WTC11 (cell line): ENCODE measurements around the gene AGER. TPM values are rescaled to one million over a fixed set of nuclear protein-coding genes. Genes with fewer than 3 reads are reported as not detected.
A peak's percentile ranks its signal among the peaks of the same experiment; 100 is the strongest.

Source experiments
- ATAC-seq: fragments of 200-7000 bp; cut with Tn5 transposase; 2 replicates; pipeline ENCODE4 v1.10.0; 2021; ENCODE audit warnings: mild to moderate bottlenecking, moderate library complexity
- CTCF ChIA-PET: fragments of 300-600 bp; sonication (Branson Sonifier 250); formaldehyde crosslinking; loops from one replicate; lab custom pipeline; 2021; ENCODE audit warnings: antibody characterized with exemption; lab: Charles Lee
- POLR2A ChIA-PET: fragments of 350-600 bp; sonication (Branson Sonifier 250); formaldehyde crosslinking; loops from one replicate; lab custom pipeline; 2021; ENCODE audit warnings: antibody characterized with exemption; lab: Charles Lee
- DNase-seq: peaks from one replicate; pipeline ENCODE4 v3.0.0; 2021; ENCODE audit warnings: low spot score
- H3K27ac Mint-ChIP-seq: 2 replicates; pipeline ENCODE4 v1.8.0; 2021; ENCODE audit warnings: mixed read lengths
- H3K27me3 Mint-ChIP-seq: 2 replicates; pipeline ENCODE4 v1.8.0; 2021; ENCODE audit warnings: low read depth, mild to moderate bottlenecking, moderate library complexity, mixed read lengths
- H3K36me3 Mint-ChIP-seq: 2 replicates; pipeline ENCODE4 v1.8.0; 2021; ENCODE audit warnings: mixed read lengths
- H3K4me1 Mint-ChIP-seq: 2 replicates; pipeline ENCODE4 v1.8.0; 2022; ENCODE audit warnings: mixed read lengths
- H3K4me3 Mint-ChIP-seq: 2 replicates; pipeline ENCODE4 v1.8.0; 2021; ENCODE audit warnings: mild to moderate bottlenecking, moderate library complexity, mixed read lengths
- H3K9me3 Mint-ChIP-seq: 2 replicates; pipeline ENCODE4 v1.8.0; 2021; ENCODE audit warnings: mixed read lengths
- CREB1 ChIP-seq: sonication (generic); formaldehyde crosslinking; IDR thresholded peaks from 2 replicates; pipeline ENCODE4 v1.8.0; 2023; ENCODE audit warnings: mild to moderate bottlenecking, missing genetic modification reagents
- ESRRA ChIP-seq: sonication (generic); formaldehyde crosslinking; IDR thresholded peaks from 2 replicates; pipeline ENCODE4 v1.8.1; 2022; ENCODE audit warnings: mild to moderate bottlenecking, missing genetic modification reagents, borderline replicate concordance
- ETV6 ChIP-seq: sonication (generic); formaldehyde crosslinking; IDR thresholded peaks from 2 replicates; pipeline ENCODE4 v1.8.1; 2022; ENCODE audit warnings: mild to moderate bottlenecking, missing genetic modification reagents
- FOXK1 ChIP-seq: sonication (generic); formaldehyde crosslinking; IDR thresholded peaks from 2 replicates; pipeline ENCODE4 v1.8.0; 2022; ENCODE audit warnings: mild to moderate bottlenecking, moderate library complexity, missing genetic modification reagents
- GABPB1 ChIP-seq: sonication (generic); formaldehyde crosslinking; IDR thresholded peaks from 2 replicates; pipeline ENCODE4 v1.8.1; 2023; ENCODE audit warnings: mild to moderate bottlenecking, missing genetic modification reagents
- MYBL2 ChIP-seq: sonication (generic); formaldehyde crosslinking; IDR thresholded peaks from 2 replicates; pipeline ENCODE4 v1.8.1; 2023; ENCODE audit warnings: mild to moderate bottlenecking, moderate library complexity, missing genetic modification reagents
- NFE2L1 ChIP-seq: sonication (generic); formaldehyde crosslinking; IDR thresholded peaks from 2 replicates; pipeline ENCODE4 v1.8.1; 2023; ENCODE audit warnings: missing genetic modification reagents
- RELA ChIP-seq: sonication (generic); formaldehyde crosslinking; IDR thresholded peaks from 2 replicates; pipeline ENCODE4 v1.8.1; 2022; ENCODE audit warnings: missing genetic modification reagents, mild to moderate bottlenecking, borderline replicate concordance
- RORB ChIP-seq: fragments of 250-450 bp; sonication (Bioruptor Pico); IDR thresholded peaks from 2 replicates; pipeline ENCODE4 v1.9.0; 2021; ENCODE audit warnings: mild to moderate bottlenecking
- SMAD4 ChIP-seq: sonication (generic); formaldehyde crosslinking; IDR thresholded peaks from 2 replicates; pipeline ENCODE4 v1.8.0; 2022; ENCODE audit warnings: mild to moderate bottlenecking, missing genetic modification reagents
- TEAD1 ChIP-seq: sonication (generic); formaldehyde crosslinking; IDR thresholded peaks from 2 replicates; pipeline ENCODE4 v1.8.0; 2022; ENCODE audit warnings: mild to moderate bottlenecking, missing genetic modification reagents
- total RNA-seq: library from RNA; stranded (reverse); gene quantifications from 3 replicates; pipeline ENCODE4 v1.2.3, GENCODE V29; 2021
- TF ChIP-seq, protein P1 (sequence below): sonication (generic); formaldehyde crosslinking; IDR thresholded peaks from 2 replicates; pipeline ENCODE4 v1.8.0; 2023; ENCODE audit warnings: missing genetic modification reagents
- TF ChIP-seq, protein P2 (sequence below): sonication (generic); formaldehyde crosslinking; IDR thresholded peaks from 2 replicates; pipeline ENCODE4 v1.8.0; 2023; ENCODE audit warnings: mild to moderate bottlenecking, missing genetic modification reagents
- TF ChIP-seq, protein P3 (sequence below): fragments of 250-450 bp; sonication (Bioruptor Pico); IDR thresholded peaks from 2 replicates; pipeline ENCODE4 v1.9.0; 2021; ENCODE audit warnings: mild to moderate bottlenecking
- TF ChIP-seq, protein P4 (sequence below): sonication (generic); formaldehyde crosslinking; IDR thresholded peaks from 2 replicates; pipeline ENCODE4 v1.8.0; 2022; ENCODE audit warnings: mild to moderate bottlenecking, missing genetic modification reagents
- TF ChIP-seq, protein P5 (sequence below): sonication (generic); formaldehyde crosslinking; IDR thresholded peaks from 2 replicates; pipeline ENCODE4 v1.8.1; 2023; ENCODE audit warnings: mild to moderate bottlenecking, moderate library complexity, missing genetic modification reagents

AGER gene
- total RNA-seq, 1 experiment from 2014 or later = 18.1 TPM

DNA sequence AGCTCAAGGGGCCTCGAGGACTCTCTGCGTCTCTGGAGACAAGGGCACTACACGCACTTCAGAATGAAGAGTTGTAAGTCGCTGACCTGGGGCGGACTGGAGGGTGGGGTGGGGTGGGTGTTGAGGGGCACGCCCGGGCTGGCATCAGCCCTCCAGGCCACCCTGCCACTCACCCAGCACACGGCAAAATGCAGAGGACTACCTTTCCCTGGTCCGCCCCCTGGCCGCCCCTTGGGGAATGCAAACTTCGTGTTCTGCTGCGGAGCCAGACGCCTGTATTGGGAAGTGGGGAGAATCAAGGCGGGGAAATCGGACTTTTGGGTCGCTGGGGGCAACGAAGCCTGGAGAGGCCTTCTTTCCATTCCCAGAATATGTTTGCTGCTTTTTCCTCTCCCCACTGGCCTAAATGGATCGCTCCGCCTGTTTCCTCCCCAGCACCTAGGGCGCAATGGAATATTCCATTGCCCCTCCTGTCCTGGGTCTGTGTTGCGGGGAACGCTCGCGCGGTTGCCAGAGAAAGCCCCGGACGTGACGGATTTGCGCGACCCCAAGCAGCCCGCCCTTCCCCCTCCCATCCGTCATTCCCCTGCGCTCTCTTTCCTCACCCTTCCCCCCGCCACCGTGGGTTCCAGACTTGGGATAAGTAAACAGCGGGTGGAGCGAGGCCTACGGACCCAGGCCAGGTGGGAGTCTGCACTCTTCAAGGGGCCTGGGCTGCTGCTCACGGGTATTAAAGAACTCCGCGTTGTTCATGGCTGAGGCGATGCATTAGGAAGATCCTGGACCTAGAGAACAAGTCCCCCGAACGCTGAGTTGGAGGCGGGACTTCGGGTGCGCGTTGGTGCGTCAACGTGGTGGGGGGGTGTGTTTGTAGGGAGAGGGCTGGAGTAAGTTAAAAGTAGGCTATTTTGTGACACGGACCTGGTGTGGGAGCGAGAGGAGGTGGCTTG, 30.2 kb downstream of the AGER start, which contains the start of gene PPT2 (continued):
- TF ChIP-seq, protein P1, sequence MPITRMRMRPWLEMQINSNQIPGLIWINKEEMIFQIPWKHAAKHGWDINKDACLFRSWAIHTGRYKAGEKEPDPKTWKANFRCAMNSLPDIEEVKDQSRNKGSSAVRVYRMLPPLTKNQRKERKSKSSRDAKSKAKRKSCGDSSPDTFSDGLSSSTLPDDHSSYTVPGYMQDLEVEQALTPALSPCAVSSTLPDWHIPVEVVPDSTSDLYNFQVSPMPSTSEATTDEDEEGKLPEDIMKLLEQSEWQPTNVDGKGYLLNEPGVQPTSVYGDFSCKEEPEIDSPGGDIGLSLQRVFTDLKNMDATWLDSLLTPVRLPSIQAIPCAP = no peak
- TF ChIP-seq, protein P2, sequence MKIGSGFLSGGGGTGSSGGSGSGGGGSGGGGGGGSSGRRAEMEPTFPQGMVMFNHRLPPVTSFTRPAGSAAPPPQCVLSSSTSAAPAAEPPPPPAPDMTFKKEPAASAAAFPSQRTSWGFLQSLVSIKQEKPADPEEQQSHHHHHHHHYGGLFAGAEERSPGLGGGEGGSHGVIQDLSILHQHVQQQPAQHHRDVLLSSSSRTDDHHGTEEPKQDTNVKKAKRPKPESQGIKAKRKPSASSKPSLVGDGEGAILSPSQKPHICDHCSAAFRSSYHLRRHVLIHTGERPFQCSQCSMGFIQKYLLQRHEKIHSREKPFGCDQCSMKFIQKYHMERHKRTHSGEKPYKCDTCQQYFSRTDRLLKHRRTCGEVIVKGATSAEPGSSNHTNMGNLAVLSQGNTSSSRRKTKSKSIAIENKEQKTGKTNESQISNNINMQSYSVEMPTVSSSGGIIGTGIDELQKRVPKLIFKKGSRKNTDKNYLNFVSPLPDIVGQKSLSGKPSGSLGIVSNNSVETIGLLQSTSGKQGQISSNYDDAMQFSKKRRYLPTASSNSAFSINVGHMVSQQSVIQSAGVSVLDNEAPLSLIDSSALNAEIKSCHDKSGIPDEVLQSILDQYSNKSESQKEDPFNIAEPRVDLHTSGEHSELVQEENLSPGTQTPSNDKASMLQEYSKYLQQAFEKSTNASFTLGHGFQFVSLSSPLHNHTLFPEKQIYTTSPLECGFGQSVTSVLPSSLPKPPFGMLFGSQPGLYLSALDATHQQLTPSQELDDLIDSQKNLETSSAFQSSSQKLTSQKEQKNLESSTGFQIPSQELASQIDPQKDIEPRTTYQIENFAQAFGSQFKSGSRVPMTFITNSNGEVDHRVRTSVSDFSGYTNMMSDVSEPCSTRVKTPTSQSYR (CRISPR knock-in tag) = peak; percentile 97
- no peak for TF ChIP-seq ESRRA (CRISPR knock-in tag)
- TF ChIP-seq, protein P3, sequence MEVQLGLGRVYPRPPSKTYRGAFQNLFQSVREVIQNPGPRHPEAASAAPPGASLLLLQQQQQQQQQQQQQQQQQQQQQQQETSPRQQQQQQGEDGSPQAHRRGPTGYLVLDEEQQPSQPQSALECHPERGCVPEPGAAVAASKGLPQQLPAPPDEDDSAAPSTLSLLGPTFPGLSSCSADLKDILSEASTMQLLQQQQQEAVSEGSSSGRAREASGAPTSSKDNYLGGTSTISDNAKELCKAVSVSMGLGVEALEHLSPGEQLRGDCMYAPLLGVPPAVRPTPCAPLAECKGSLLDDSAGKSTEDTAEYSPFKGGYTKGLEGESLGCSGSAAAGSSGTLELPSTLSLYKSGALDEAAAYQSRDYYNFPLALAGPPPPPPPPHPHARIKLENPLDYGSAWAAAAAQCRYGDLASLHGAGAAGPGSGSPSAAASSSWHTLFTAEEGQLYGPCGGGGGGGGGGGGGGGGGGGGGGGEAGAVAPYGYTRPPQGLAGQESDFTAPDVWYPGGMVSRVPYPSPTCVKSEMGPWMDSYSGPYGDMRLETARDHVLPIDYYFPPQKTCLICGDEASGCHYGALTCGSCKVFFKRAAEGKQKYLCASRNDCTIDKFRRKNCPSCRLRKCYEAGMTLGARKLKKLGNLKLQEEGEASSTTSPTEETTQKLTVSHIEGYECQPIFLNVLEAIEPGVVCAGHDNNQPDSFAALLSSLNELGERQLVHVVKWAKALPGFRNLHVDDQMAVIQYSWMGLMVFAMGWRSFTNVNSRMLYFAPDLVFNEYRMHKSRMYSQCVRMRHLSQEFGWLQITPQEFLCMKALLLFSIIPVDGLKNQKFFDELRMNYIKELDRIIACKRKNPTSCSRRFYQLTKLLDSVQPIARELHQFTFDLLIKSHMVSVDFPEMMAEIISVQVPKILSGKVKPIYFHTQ (CRISPR knock-in tag) = no peak
- no peak for TF ChIP-seq RORB (CRISPR knock-in tag)
- peak; percentile 67; the same call in 1 of the 2 replicates for TF ChIP-seq FOXK1 (CRISPR knock-in tag)
- TF ChIP-seq, protein P4, sequence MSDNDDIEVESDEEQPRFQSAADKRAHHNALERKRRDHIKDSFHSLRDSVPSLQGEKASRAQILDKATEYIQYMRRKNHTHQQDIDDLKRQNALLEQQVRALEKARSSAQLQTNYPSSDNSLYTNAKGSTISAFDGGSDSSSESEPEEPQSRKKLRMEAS (CRISPR knock-in tag) = peak; percentile 64
- 0 out of 2 replicates have a peak, but pooled peaks have one; percentile 10 for TF ChIP-seq MYBL2
- TF ChIP-seq, all 79 proteins: peak for 8

DNA sequence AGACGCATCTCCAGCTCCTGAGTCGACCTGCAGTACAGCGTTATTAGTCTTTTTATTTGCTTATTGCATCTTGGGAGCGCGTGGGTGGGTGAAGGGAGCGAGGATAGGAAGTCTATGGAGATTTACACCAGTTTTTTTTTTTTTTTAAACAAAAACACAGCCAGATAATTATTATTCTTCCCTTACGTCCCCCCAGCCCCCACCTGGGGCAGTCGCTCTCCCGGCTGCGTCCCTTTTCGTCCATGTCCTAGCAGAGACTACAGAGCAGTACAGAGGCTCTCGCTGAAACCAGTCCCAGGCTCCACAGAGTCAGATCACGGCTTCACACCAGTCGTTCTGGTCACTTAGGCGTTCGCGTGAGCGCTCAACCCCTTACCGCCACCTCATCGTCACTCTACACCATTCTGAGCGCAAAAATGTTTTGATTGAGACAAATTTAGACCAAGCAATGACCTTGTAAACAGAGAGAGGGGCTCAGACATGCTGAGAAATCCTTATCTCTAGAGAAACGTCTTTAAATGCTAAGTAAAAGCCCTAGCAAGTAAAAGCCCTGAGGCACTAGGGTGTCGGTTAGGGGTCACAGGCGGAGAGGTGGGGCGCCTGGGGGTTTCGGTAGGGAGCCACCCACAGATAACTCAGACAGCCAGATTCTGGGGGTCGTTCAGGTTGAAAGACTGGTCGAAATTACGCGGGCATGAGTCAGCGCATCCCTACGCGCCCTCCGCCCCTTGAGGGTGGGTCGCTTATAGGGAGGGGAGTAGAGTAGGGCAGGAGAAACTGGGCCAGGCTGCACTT, 31.1 kb downstream of the AGER start:
- Mint-ChIP-seq H3K36me3 (peaks cover 19% of the 10 kb centered on the region), H3K4me3 (peak overlapping the region; percentile 100), H3K4me1 (peaks cover 40% of the 10 kb centered on the region), H3K27me3 (peaks cover 45% of the 10 kb centered on the region), H3K27ac (peak overlapping the region; percentile 84), H3K9me3 (no peaks in the 10 kb centered on the region)
- ATAC-seq = peak; percentile 21
- CTCF ChIA-PET = interaction anchor here (0.5 to 3.3 kb wide), 16 partner anchors 7 to 651 kb away, joined by 3 to 20 read pairs (median 4); partner anchors contain the start of genes ATF6B, GPSM3 and PBX2
- POLR2A ChIA-PET = interaction anchor here (0.6 to 1.8 kb wide), 4 partner anchors 24 to 290 kb away, joined by 4 to 7 read pairs (median 4); partner anchors contain the start of gene ATF6B
- DNase-seq = peak; percentile 58
- TF ChIP-seq NFE2L1 (CRISPR knock-in tag) (peak; percentile 55; the same call in 1 of the 2 replicates), SMAD4 (CRISPR knock-in tag) (no peak)
- TF ChIP-seq, all 79 proteins: peak for 1

DNA sequence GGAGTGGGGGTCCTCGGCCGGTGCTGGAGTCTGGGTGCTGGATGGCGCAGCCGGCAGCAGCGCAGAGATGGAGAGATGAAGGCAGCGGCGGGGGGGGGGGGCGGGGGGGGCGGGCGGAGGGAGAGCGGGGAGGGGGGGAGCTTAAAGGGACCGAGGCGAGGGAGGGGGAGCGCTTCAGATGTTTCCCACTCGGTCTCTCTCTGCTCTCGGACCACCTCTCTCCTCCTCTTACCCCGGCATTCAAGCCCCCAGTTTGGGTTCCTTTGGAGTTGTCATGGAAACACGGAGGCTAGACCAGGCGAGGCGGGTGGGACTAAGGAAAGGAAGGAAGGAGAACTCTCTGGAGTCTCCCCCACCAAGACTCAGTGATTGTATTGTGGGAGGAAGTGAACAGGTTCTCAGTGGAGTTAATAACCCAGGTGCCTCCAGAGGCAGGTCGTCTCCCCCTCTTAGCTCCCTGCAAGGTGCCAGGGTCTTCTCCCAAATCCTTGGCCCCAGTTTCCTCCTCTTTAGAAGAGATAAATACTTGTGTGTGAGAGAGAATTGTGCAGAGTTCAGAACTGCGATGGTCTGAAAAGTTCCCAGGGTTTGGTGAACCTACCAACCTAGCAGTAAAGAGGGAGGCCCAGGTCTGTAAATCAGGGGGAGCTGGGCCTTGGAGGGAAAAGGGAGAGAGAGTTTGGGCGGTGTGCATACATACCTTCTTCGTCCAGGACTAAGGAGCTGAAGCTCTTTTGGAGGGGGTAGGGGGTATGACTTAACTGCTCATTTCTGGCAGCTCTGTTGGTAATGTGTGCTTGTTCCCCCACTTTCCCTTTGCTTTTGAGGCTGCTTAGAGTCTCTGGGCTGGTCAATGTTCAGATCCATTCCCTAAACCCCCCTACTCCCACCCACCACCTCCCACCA, 31.9 kb downstream of the AGER start, which contains the start of gene PRRT1:
PRRT1 (minus strand) TSS at position 77 of the 906 bp plus-strand sequence. CDS start 112 bp downstream, outside the sequence.
- peaks cover 11% of the 10 kb centered on the region; the same call in 1 of the 2 replicates for H3K36me3 Mint-ChIP-seq
- TF ChIP-seq TEAD1 (no peak), ETV6 (CRISPR knock-in tag) (no peak), GABPB1 (CRISPR knock-in tag) (no peak), RELA (CRISPR knock-in tag) (no peak), CREB1 (CRISPR knock-in tag) (no peak)
- TF ChIP-seq, protein P5, sequence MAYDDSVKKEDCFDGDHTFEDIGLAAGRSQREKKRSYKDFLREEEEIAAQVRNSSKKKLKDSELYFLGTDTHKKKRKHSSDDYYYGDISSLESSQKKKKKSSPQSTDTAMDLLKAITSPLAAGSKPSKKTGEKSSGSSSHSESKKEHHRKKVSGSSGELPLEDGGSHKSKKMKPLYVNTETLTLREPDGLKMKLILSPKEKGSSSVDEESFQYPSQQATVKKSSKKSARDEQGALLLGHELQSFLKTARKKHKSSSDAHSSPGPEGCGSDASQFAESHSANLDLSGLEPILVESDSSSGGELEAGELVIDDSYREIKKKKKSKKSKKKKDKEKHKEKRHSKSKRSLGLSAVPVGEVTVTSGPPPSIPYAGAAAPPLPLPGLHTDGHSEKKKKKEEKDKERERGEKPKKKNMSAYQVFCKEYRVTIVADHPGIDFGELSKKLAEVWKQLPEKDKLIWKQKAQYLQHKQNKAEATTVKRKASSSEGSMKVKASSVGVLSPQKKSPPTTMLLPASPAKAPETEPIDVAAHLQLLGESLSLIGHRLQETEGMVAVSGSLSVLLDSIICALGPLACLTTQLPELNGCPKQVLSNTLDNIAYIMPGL (CRISPR knock-in tag) = no peak
- TF ChIP-seq, all 79 proteins: peak for 0
- Mint-ChIP-seq H3K27ac (no peak within 1 kb of the TSS), H3K4me3 (peak within 1 kb of the TSS; percentile 100), H3K27me3 (peaks cover 54% of the 10 kb centered on the region), H3K4me1 (peaks cover 45% of the 10 kb centered on the region), H3K9me3 (no peaks in the 10 kb centered on the region)
- DNase-seq = no peak
- POLR2A ChIA-PET = interaction anchor here (0.6 to 1.8 kb wide), 4 partner anchors 24 to 289 kb away, joined by 4 to 7 read pairs (median 5); partner anchors contain the start of gene ATF6B
- CTCF ChIA-PET = interaction anchor here (0.5 to 3.3 kb wide), 9 partner anchors 13 to 44 kb away, joined by 3 to 20 read pairs (median 8); partner anchors contain the start of genes ATF6B, FKBPL and PBX2
- no peak for ATAC-seq
